SK-N-SH (cell line): ENCODE measurements around the gene GDPD5. TPM values are rescaled to one million over a fixed set of nuclear protein-coding genes. Genes with fewer than 3 reads are reported as not detected.

Experiments used
- CTCF ChIA-PET: fragments of 300-600, 350-600 bp; formaldehyde crosslinking; extraction: SDS; loops from one replicate; lab custom pipeline; 2021; lab: Yijun Ruan, JAX
- POLR2A ChIA-PET: fragments of 350-600 bp; sonication (Branson Sonifier 250); formaldehyde crosslinking; extraction: SDS; loops from one replicate; lab custom pipeline; 2020; ENCODE audit warnings: antibody characterized with exemption, inconsistent platforms; lab: Yijun Ruan, JAX
- DNase-seq: peaks from one replicate; pipeline ENCODE4 v3.0.0; 2012
- H2AFZ ChIP-seq: fragments of 200-600 bp; sonication (generic); 2 replicates; pipeline ENCODE4 v1.8.1; 2016; ENCODE audit warnings: antibody characterized with exemption, mild to moderate bottlenecking, low read depth
- H3F3A ChIP-seq: fragments of 200-600 bp; sonication (generic); replicated peaks from 2 replicates; pipeline ENCODE3; 2016; ENCODE audit warnings: antibody characterized with exemption, mild to moderate bottlenecking; ENCODE audit not compliant: insufficient read depth
- H3K27ac ChIP-seq, 2 experiments: fragments of 200-500 bp in 1 of 2; fragments of 200-600 bp in 1 of 2; sonication (Bioruptor generic) in 1 of 2; sonication (generic), shearing (Covaris generic) in 1 of 2; 2 replicates each; pipeline versions ENCODE4 v1.5.1 to v1.6.1; 2014 to 2016; ENCODE audit warnings: low read depth in 2 of 2, inconsistent platforms in 1 of 2, low read length in 1 of 2, mild to moderate bottlenecking in 1 of 2, mixed read lengths in 1 of 2
- H3K27me3 ChIP-seq: fragments of 200-600 bp; sonication (generic), shearing (Covaris generic); 2 replicates; pipeline ENCODE4 v1.6.1; 2016; ENCODE audit warnings: mixed run types; ENCODE audit not compliant: insufficient read depth
- H3K36me3 ChIP-seq, 2 experiments: fragments of 200-500 bp in 1 of 2; fragments of 200-600 bp in 1 of 2; sonication (Bioruptor generic) in 1 of 2; sonication (generic) in 1 of 2; replicated peaks in 1 of 2; 2 replicates each; pipeline versions ENCODE3 to v1.5.1; 2014 to 2016; ENCODE audit warnings: low read length in 1 of 2, mild to moderate bottlenecking in 1 of 2; ENCODE audit not compliant: insufficient read depth in 2 of 2, control insufficient read depth in 1 of 2
- H3K4me1 ChIP-seq, 2 experiments: fragments of 200-500 bp in 1 of 2; fragments of 200-600 bp in 1 of 2; sonication (Bioruptor generic) in 1 of 2; sonication (generic), shearing (Covaris generic) in 1 of 2; 2 replicates each; pipeline versions ENCODE4 v1.5.1 to v1.6.1; 2014 to 2016; ENCODE audit warnings: low read depth in 1 of 2, low read length in 1 of 2, mixed run types in 1 of 2; ENCODE audit not compliant: insufficient read depth in 2 of 2, control insufficient read depth in 1 of 2
- H3K4me2 ChIP-seq: fragments of 200-600 bp; sonication (generic), shearing (Covaris generic); 2 replicates; pipeline ENCODE4 v1.6.1; 2017; ENCODE audit warnings: mixed run types
- H3K4me3 ChIP-seq, 2 experiments: fragments of 200-500 bp in 1 of 2; fragments of 200-600 bp in 1 of 2; sonication (Bioruptor generic) in 1 of 2; sonication (generic), shearing (Covaris generic) in 1 of 2; 2 replicates each; pipeline versions ENCODE4 v1.5.1 to v1.8.1; 2014 to 2016; ENCODE audit warnings: low read depth in 2 of 2, inconsistent platforms in 1 of 2, low read length in 1 of 2, mild to moderate bottlenecking in 1 of 2, mixed read lengths in 1 of 2, moderate library complexity in 1 of 2
- H3K79me2 ChIP-seq: fragments of 200-600 bp; sonication (generic); 2 replicates; pipeline ENCODE4 v1.8.1; 2017; ENCODE audit warnings: mild to moderate bottlenecking; ENCODE audit not compliant: insufficient read depth
- H3K9ac ChIP-seq: fragments of 200-600 bp; sonication (generic); 2 replicates; pipeline ENCODE4 v1.6.1; 2017; ENCODE audit warnings: mixed run types
- H3K9me2 ChIP-seq: fragments of 200-600 bp; sonication (generic); 2 replicates; pipeline ENCODE4 v1.6.1; 2017; ENCODE audit warnings: mixed run types
- H3K9me3 ChIP-seq: fragments of 200-600 bp; sonication (generic); 2 replicates; pipeline ENCODE4 v1.6.1; 2017; ENCODE audit warnings: mixed run types, mild to moderate bottlenecking, moderate library complexity
- H4K20me1 ChIP-seq: fragments of 200-600 bp; sonication (generic); 2 replicates; pipeline ENCODE4 v1.6.1; 2017; ENCODE audit warnings: mild to moderate bottlenecking, mixed run types; ENCODE audit not compliant: insufficient read depth
- CTCF ChIP-seq: fragments of 200-600 bp; sonication (generic); IDR thresholded peaks from 2 replicates; pipeline ENCODE4 v1.6.1; 2017; ENCODE audit warnings: antibody characterized with exemption, mild to moderate bottlenecking, moderate library complexity
- EZH2phosphoT487 ChIP-seq: fragments of 200-600 bp; sonication (generic); IDR thresholded peaks from 2 replicates; pipeline ENCODE4 v1.6.1; 2017; ENCODE audit warnings: low read depth, mixed run types, mild to moderate bottlenecking, antibody characterized with exemption, moderate library complexity, borderline replicate concordance
- FOXM1 ChIP-seq: IDR thresholded peaks from 2 replicates; pipeline ENCODE4 v1.4.0; 2012; ENCODE audit warnings: low read depth, mild to moderate bottlenecking
- GATA2 ChIP-seq: sonication (generic); formaldehyde crosslinking; IDR thresholded peaks from 2 replicates; pipeline ENCODE4 v1.5.0; 2020; ENCODE audit warnings: mild to moderate bottlenecking, missing genetic modification reagents
- JUND ChIP-seq: IDR thresholded peaks from 2 replicates; pipeline ENCODE4 v1.4.0; 2012
- MEF2A ChIP-seq: IDR thresholded peaks from 2 replicates; pipeline ENCODE4 v1.4.0; 2012; ENCODE audit warnings: low read depth, borderline replicate concordance
- POLR2AphosphoS5 ChIP-seq: IDR thresholded peaks from 2 replicates; pipeline ENCODE4 v1.6.1; 2012; ENCODE audit warnings: low read depth, low read length
- TAF1 ChIP-seq: IDR thresholded peaks from 2 replicates; pipeline ENCODE4 v1.6.1; 2012; ENCODE audit warnings: low read depth, mild to moderate bottlenecking, low read length, moderate library complexity, borderline replicate concordance
- USF1 ChIP-seq: IDR thresholded peaks from 2 replicates; pipeline ENCODE4 v1.4.0; 2012; ENCODE audit warnings: low read depth, borderline replicate concordance
- WGBS: methylation state at CpG from one replicate; pipeline ENCODE4 v1.1.6; 2017; ENCODE audit warnings: low lambda C conversion rate; 5-methylcytosine and 5-hydroxymethylcytosine counted together
- polyA plus RNA-seq, 3 experiments: library from polyadenylated mRNA; depleted of rRNA; stranded (reverse); fragments of >200 nt; gene quantifications; 2 replicates each; pipeline ENCODE4 v1.2.3, GENCODE V29; 2012
- TF ChIP-seq, protein P1 (sequence below): IDR thresholded peaks from 2 replicates; pipeline ENCODE4 v1.4.0; 2012; ENCODE audit warnings: low read depth, borderline replicate concordance

GDPD5 gene
- polyA plus RNA-seq, 1 of the 3 experiments (the other 2 are of a cell fraction) = 2.2 TPM

DNA sequence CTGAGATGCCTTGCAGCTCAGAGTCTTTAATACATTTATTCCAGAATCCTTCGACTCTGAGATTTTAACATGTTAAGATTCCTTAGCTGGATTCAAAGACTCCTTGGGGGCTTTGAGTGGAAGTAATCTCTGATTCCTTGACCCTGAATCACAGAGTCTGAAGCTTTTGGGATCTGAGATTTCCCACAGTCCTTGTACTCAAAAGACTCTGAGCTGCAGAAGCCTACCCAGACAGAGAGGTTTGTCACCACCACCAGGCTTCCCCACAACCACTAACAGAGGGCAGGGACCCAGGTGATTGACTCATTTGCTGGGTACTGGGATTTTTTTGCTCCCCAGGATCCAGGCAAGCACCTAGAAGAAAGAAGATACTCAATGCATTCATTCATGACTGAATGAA lies 34.9 kb upstream of the GDPD5 start:
- Histone ChIP-seq H3K4me3 (no peak overlapping the region), H3K9me2 (no peaks in the 10 kb centered on the region), H3K4me1 (peaks cover 43 to 67% of the 10 kb centered on the region in 2 experiments), H3K79me2 (peaks cover 36% of the 10 kb centered on the region), H3K27me3 (no peaks in the 10 kb centered on the region), H3K4me2 (no peak overlapping the region), H4K20me1 (peaks cover 19% of the 10 kb centered on the region), H3F3A (peaks cover 27% of the 10 kb centered on the region), H3K9me3 (no peaks in the 10 kb centered on the region), H3K36me3 (peaks cover 0 to 12% of the 10 kb centered on the region in 2 experiments), H2AFZ (no peak overlapping the region), H3K9ac (no peak overlapping the region), H3K27ac (peak overlapping the region in 1 of 2 experiments; percentile 16; a peak in 1 of 4 replicates)
- CTCF ChIA-PET = interaction anchor here (1.6 to 5.2 kb wide), 3 partner anchors 10 to 16 kb away, joined by 5 to 41 read pairs (median 7); no protein-coding TSS in a partner anchor
- TF ChIP-seq GATA2 (no peak), USF1 (no peak), POLR2AphosphoS5 (no peak), CTCF (no peak), FOXM1 (no peak), JUND (no peak), TAF1 (no peak), EZH2phosphoT487 (no peak), MEF2A (no peak)
- TF ChIP-seq, protein P1, sequence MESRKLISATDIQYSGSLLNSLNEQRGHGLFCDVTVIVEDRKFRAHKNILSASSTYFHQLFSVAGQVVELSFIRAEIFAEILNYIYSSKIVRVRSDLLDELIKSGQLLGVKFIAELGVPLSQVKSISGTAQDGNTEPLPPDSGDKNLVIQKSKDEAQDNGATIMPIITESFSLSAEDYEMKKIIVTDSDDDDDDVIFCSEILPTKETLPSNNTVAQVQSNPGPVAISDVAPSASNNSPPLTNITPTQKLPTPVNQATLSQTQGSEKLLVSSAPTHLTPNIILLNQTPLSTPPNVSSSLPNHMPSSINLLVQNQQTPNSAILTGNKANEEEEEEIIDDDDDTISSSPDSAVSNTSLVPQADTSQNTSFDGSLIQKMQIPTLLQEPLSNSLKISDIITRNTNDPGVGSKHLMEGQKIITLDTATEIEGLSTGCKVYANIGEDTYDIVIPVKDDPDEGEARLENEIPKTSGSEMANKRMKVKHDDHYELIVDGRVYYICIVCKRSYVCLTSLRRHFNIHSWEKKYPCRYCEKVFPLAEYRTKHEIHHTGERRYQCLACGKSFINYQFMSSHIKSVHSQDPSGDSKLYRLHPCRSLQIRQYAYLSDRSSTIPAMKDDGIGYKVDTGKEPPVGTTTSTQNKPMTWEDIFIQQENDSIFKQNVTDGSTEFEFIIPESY = no peak
- no peak for DNase-seq
- WGBS = 88% methylated on average over 1 of the region's 1 CpG
- POLR2A ChIA-PET = interaction anchor here (2.6 to 4.2 kb wide), 2 partner anchors 15 to 68 kb away, joined by 10 to 21 read pairs; no protein-coding TSS in a partner anchor
